NT2/D1 (cell line): ENCODE measurements around the gene KDM4B.

Source experiments
- DNase-seq: peaks from one replicate; pipeline ENCODE4 v3.0.0-alpha.2; 2011; ENCODE audit warnings: low read depth, low spot score
- H3K27me3 ChIP-seq: 2 replicates; pipeline ENCODE4 v1.6.0; 2011; ENCODE audit warnings: mild to moderate bottlenecking; ENCODE audit not compliant: insufficient read length, insufficient read depth
- H3K36me3 ChIP-seq: 2 replicates; pipeline ENCODE4 v1.6.1; 2011; ENCODE audit warnings: mild to moderate bottlenecking, low read length, mixed read lengths; ENCODE audit not compliant: insufficient read depth, insufficient read length
- H3K4me1 ChIP-seq: 2 replicates; pipeline ENCODE4 v1.5.1; 2011; ENCODE audit not compliant: insufficient read depth, insufficient read length
- H3K4me3 ChIP-seq: 2 replicates; pipeline ENCODE4 v1.5.1; 2011; ENCODE audit warnings: low read depth; ENCODE audit not compliant: insufficient read length
- H3K9ac ChIP-seq: 2 replicates; pipeline ENCODE4 v1.6.0; 2011; ENCODE audit warnings: low read depth; ENCODE audit not compliant: insufficient read length
- H3K9me3 ChIP-seq: 2 replicates; pipeline ENCODE4 v1.5.1; 2011; ENCODE audit warnings: mild to moderate bottlenecking, low read length; ENCODE audit not compliant: insufficient read depth
- SUZ12 ChIP-seq: IDR thresholded peaks from 2 replicates; pipeline ENCODE4 v1.6.1; 2011; ENCODE audit not compliant: insufficient read length, insufficient read depth; ENCODE audit errors: extremely low read depth
- YY1 ChIP-seq: IDR thresholded peaks from 2 replicates; pipeline ENCODE4 v1.6.1; 2011; ENCODE audit not compliant: insufficient read length, insufficient read depth
- ZNF274 ChIP-seq: IDR thresholded peaks from 2 replicates; pipeline ENCODE4 v1.6.1; 2011; ENCODE audit warnings: mild to moderate bottlenecking, low read depth, low read length

The KDM4B gene

DNA sequence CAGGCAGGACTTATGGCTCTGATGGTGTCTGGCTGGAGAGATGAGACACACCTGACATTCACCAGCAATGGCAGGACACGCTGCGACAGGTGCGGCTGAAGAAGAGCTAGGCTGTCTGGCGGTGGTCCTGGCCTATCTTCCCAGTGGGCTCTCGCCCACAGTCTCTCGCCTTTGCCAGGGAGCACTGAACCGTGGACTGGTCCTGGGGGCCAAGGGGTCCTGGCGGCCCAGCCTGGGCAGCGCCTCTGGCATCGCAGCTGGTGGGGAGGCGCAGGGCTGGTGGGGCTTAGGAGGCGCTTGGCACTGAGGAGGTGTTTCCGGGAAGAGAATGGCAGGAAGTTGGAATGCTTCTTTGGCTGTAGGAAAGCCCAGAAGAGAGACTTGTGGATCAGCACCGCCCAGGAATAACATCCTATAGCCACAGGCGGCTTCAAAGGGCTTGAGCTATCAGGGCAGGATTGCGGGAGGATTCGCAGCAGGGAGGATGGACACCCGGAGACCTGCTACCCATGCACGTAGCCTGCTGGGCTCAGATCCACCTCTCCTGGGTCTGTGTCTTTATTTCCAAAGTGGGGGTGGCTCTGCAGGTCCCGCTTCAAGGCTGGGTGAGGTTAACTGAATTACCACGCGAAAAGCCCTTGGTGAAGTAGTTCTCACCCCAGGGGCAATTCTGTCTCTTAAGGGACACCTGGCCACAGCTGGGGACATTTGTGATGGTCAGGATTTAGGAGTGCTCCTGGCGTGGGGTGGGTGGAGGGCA lies 14.6 kb downstream of the KDM4B start:
- Histone ChIP-seq H3K27me3 (no peaks in the 10 kb centered on the region), H3K9ac (no peak overlapping the region)
- TF ChIP-seq ZNF274, result no peak
- TF ChIP-seq YY1, result no peak
- TF ChIP-seq SUZ12, result no peak

GRCh38 chr19:4984106-4984380 lies 15.1 kb downstream of the KDM4B start:
- Histone ChIP-seq H3K4me3 (no peak overlapping the region), H3K27me3 (no peaks in the 10 kb centered on the region), H3K9me3 (no peaks in the 10 kb centered on the region), H3K9ac (no peak overlapping the region), H3K36me3 (peaks cover 20% of the 10 kb centered on the region), H3K4me1 (peaks cover 47% of the 10 kb centered on the region)
- DNase-seq, result no peak
- TF ChIP-seq SUZ12, result no peak
- no peak for TF ChIP-seq ZNF274

More for the DNA sequence above, 14.6 kb downstream of the KDM4B start:
- no peak overlapping the region for H3K4me3 ChIP-seq
- peaks cover 20% of the 10 kb centered on the region for H3K36me3 ChIP-seq
- H3K9me3 ChIP-seq, result no peaks in the 10 kb centered on the region
- peaks cover 47% of the 10 kb centered on the region for H3K4me1 ChIP-seq
- no peak for DNase-seq

GRCh38 chr19:4984438-4984990 lies 15.6 kb downstream of the KDM4B start:
- Histone ChIP-seq H3K27me3 (no peaks in the 10 kb centered on the region), H3K9ac (no peak overlapping the region), H3K4me1 (peaks cover 43% of the 10 kb centered on the region), H3K36me3 (peaks cover 15% of the 10 kb centered on the region), H3K9me3 (no peaks in the 10 kb centered on the region), H3K4me3 (no peak overlapping the region)
- DNase-seq, result no peak
- no peak for TF ChIP-seq YY1
- TF ChIP-seq SUZ12, result no peak
- no peak for TF ChIP-seq ZNF274

DNA sequence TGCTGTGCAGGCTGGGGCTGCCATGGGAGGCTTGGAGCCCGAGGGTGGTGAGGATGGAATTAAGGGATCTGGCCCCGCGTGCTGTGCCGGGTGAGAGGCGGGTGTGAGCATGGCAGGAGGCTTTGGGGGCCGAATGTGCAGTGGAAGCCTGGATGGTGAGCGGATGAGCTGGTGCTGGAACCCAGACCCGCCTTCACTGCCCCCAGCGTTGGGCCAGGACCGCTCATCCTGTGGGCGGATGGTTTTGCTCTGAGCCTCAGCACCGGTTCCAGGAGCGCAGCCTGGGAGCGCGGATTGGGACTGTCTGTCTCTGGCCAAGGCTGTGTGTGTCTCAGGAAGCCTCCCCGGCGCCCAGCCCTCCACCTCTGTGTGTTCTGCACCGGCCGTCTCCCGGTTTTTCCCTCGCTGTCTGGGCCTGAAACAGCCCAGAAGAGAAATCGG lies 16.7 kb downstream of the KDM4B start:
- H3K36me3 ChIP-seq, result peaks cover 15% of the 10 kb centered on the region
- DNase-seq, result no peak
- H3K9ac ChIP-seq, result peak overlapping the region; percentile 32
- H3K9me3 ChIP-seq, result no peaks in the 10 kb centered on the region
- H3K27me3 ChIP-seq, result no peaks in the 10 kb centered on the region
- peaks cover 43% of the 10 kb centered on the region for H3K4me1 ChIP-seq
- TF ChIP-seq ZNF274, result no peak
- no peak for TF ChIP-seq YY1
- TF ChIP-seq SUZ12, result no peak
- H3K4me3 ChIP-seq, result no peak overlapping the region

DNA sequence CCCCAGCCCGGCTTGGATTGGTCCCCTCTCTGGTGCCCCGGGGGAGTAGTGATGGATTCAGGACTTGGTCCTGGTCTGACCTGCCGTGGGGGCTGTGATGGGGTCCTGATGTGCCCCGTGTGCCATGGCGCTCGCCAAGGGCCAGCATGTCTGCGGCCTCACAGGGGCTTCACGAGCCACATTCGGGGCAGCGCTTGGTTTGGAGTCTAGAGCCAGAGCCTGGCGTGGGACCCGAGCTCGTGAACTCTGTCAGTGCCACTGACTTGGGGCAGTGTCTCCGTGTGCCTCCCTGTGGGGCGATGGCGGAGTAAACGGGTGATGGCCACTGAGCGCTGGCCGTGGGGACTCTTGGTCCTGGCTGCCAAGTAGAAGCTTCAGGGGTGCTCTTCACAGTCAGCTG lies 17.1 kb downstream of the KDM4B start:
- no peak overlapping the region for H3K4me3 ChIP-seq
- H3K27me3 ChIP-seq, result no peaks in the 10 kb centered on the region
- H3K9me3 ChIP-seq, result no peaks in the 10 kb centered on the region
- peaks cover 40% of the 10 kb centered on the region for H3K4me1 ChIP-seq
- TF ChIP-seq ZNF274, result no peak
- TF ChIP-seq SUZ12, result no peak
- no peak for DNase-seq
- H3K36me3 ChIP-seq, result peaks cover 15% of the 10 kb centered on the region
- no peak overlapping the region for H3K9ac ChIP-seq

GRCh38 chr19:4986471-4986891 lies 17.6 kb downstream of the KDM4B start:
- Histone ChIP-seq H3K9me3 (no peaks in the 10 kb centered on the region), H3K4me1 (peaks cover 36% of the 10 kb centered on the region), H3K9ac (peak overlapping the region; percentile 68), H3K36me3 (peaks cover 15% of the 10 kb centered on the region), H3K27me3 (no peaks in the 10 kb centered on the region), H3K4me3 (no peak overlapping the region)
- no peak for TF ChIP-seq SUZ12
- no peak for TF ChIP-seq YY1
- TF ChIP-seq ZNF274, result no peak
- DNase-seq, result no peak

- Histone ChIP-seq H3K4me3 (no peak overlapping the region), H3K9ac (no peak overlapping the region), H3K27me3 (no peaks in the 10 kb centered on the region), H3K36me3 (peaks cover 11% of the 10 kb centered on the region), H3K9me3 (no peaks in the 10 kb centered on the region), H3K4me1 (peaks cover 33% of the 10 kb centered on the region)
- no peak for DNase-seq
- no peak for TF ChIP-seq SUZ12
Measured at GRCh38 chr19:4987256-4987655, 18.3 kb downstream of the KDM4B start.
